K562 (cell line): Measurements from ENCODE around the gene LRRC74B. TPM values are rescaled to one million over a fixed set of nuclear protein-coding genes. Genes with fewer than 3 reads are reported as not detected.

Experiments
- ARNT ChIP-seq, 2 experiments: fragments of 450-650 bp; IDR thresholded peaks; 2 replicates each; pipeline ENCODE4 v1.6.1; 2016; ENCODE audit warnings: mild to moderate bottlenecking in 1 of 2
- BDP1 ChIP-seq: IDR thresholded peaks from 3 replicates; pipeline ENCODE4 v1.6.1; 2011; ENCODE audit not compliant: insufficient read length, insufficient read depth
- BRD4 ChIP-seq: fragments of 200-600 bp; sonication (generic); IDR thresholded peaks from 2 replicates; pipeline ENCODE4 v1.6.1; 2017; ENCODE audit warnings: inconsistent platforms
- CHD1 ChIP-seq: fragments of 200-600 bp; sonication (generic); IDR thresholded peaks from one replicate; pipeline ENCODE4 v1.6.1; 2012; ENCODE audit warnings: mild to moderate bottlenecking, moderate library complexity, low read length, inconsistent platforms
- CHD4 ChIP-seq: fragments of 200-600 bp; sonication (generic); IDR thresholded peaks from 3 replicates; pipeline ENCODE4 v1.6.1; 2012; ENCODE audit warnings: low read depth, mild to moderate bottlenecking, mixed read lengths, low read length, inconsistent platforms; ENCODE audit not compliant: insufficient read depth, insufficient replicate concordance, poor library complexity, severe bottlenecking
- EP300 ChIP-seq: IDR thresholded peaks from 2 replicates; pipeline ENCODE4 v1.6.1; 2012; ENCODE audit warnings: low read length, improper control_type of control experiment
- ESRRA ChIP-seq: fragments of 450-650 bp; IDR thresholded peaks from 2 replicates; pipeline ENCODE4 v1.6.1; 2014; ENCODE audit warnings: low read depth, mild to moderate bottlenecking, moderate library complexity, borderline replicate concordance
- FOS ChIP-seq: IDR thresholded peaks from 3 replicates; pipeline ENCODE4 v1.6.1; 2011; ENCODE audit not compliant: insufficient read length; ENCODE audit errors: extremely low read depth
- FOXM1 ChIP-seq, 2 experiments: fragments of 450-650 bp in 1 of 2; sonication (generic) in 1 of 2; formaldehyde crosslinking in 1 of 2; IDR thresholded peaks; 2 replicates each; pipeline versions ENCODE4 v1.6.1 to v1.9.0; 2017 to 2022; ENCODE audit warnings: low read depth in 2 of 2, mild to moderate bottlenecking in 2 of 2, missing genetic modification reagents in 1 of 2, moderate library complexity in 1 of 2
- GATA2 ChIP-seq: sonication (generic); formaldehyde crosslinking; IDR thresholded peaks from 2 replicates; pipeline ENCODE4 v1.4.0; 2020; ENCODE audit warnings: mild to moderate bottlenecking, missing genetic modification reagents
- GTF2A2 ChIP-seq: IDR thresholded peaks from 2 replicates; pipeline ENCODE4 v1.6.1; 2016; ENCODE audit warnings: mild to moderate bottlenecking, missing genetic modification characterization, missing compliant biosample characterization
- HDAC3 ChIP-seq: fragments of 450-650 bp; IDR thresholded peaks from 2 replicates; pipeline ENCODE4 v1.6.1; 2018; ENCODE audit warnings: borderline replicate concordance, mild to moderate bottlenecking, moderate library complexity; ENCODE audit not compliant: partially characterized antibody
- ID3 ChIP-seq, 2 experiments: fragments of 250-450 bp in 1 of 2; fragments of 450-650 bp in 1 of 2; sonication (Bioruptor Pico) in 1 of 2; IDR thresholded peaks; 2 replicates each; pipeline versions ENCODE4 v1.6.1 to v1.8.0; 2016 to 2021; ENCODE audit warnings: mild to moderate bottlenecking in 2 of 2, moderate library complexity in 2 of 2, missing compliant biosample characterization in 1 of 2, missing genetic modification characterization in 1 of 2
- IFI16 ChIP-seq: fragments of 250-450 bp; sonication (Bioruptor Pico); IDR thresholded peaks from 2 replicates; pipeline ENCODE4 v2.1.2; 2022; ENCODE audit warnings: mild to moderate bottlenecking, inconsistent platforms
- KDM2B ChIP-seq: fragments of 250-450 bp; sonication (Bioruptor Pico); IDR thresholded peaks from 2 replicates; pipeline ENCODE4 v1.8.0; 2021; ENCODE audit warnings: mild to moderate bottlenecking, moderate library complexity
- MCM5 ChIP-seq: fragments of 450-650 bp; IDR thresholded peaks from 2 replicates; pipeline ENCODE4 v1.6.1; 2016; ENCODE audit warnings: low read depth
- NCOA4 ChIP-seq: fragments of 450-650 bp; IDR thresholded peaks from 2 replicates; pipeline ENCODE4 v1.6.1; 2018; ENCODE audit warnings: mild to moderate bottlenecking; ENCODE audit not compliant: partially characterized antibody
- PCBP1 ChIP-seq: fragments of 200-400 bp; formaldehyde crosslinking; IDR thresholded peaks from 2 replicates; pipeline ENCODE4 v1.6.1; 2018; ENCODE audit warnings: mild to moderate bottlenecking, low read depth, low read length; ENCODE audit not compliant: poor library complexity, severe bottlenecking
- PTTG1 ChIP-seq: fragments of 450-650 bp; IDR thresholded peaks from 2 replicates; pipeline ENCODE4 v1.6.1; 2016; ENCODE audit warnings: low read depth, mild to moderate bottlenecking, missing genetic modification characterization, missing compliant biosample characterization
- RBM14 ChIP-seq: fragments of 200-400 bp; formaldehyde crosslinking; IDR thresholded peaks from 2 replicates; pipeline ENCODE4 v1.6.1; 2018; ENCODE audit warnings: low read depth, mild to moderate bottlenecking, low read length, moderate library complexity, borderline replicate concordance; ENCODE audit not compliant: insufficient read depth
- SAFB ChIP-seq: fragments of 200-400 bp; formaldehyde crosslinking; IDR thresholded peaks from 2 replicates; pipeline ENCODE4 v1.6.1; 2017; ENCODE audit warnings: low read depth, low read length, borderline replicate concordance
- U2AF2 ChIP-seq: fragments of 200-400 bp; formaldehyde crosslinking; optimal IDR thresholded peaks from 2 replicates; pipeline ENCODE3; 2017; ENCODE audit warnings: low read depth, mild to moderate bottlenecking, low read length
- YY1 ChIP-seq, 3 experiments: IDR thresholded peaks; 2 replicates each; pipeline ENCODE4 v1.6.1; 2011; ENCODE audit warnings: low read length in 2 of 3, mild to moderate bottlenecking in 2 of 3, moderate library complexity in 2 of 3, borderline replicate concordance in 1 of 3, control low read depth in 1 of 3, low read depth in 1 of 3; ENCODE audit not compliant: insufficient read depth in 3 of 3, insufficient replicate concordance in 2 of 3, control insufficient read depth in 1 of 3, insufficient read length in 1 of 3; ENCODE audit errors: extremely low read depth in 1 of 3
- ZBTB43 ChIP-seq: sonication (generic); formaldehyde crosslinking; IDR thresholded peaks from 2 replicates; pipeline ENCODE4 v1.8.0; 2023; ENCODE audit warnings: mild to moderate bottlenecking, missing genetic modification reagents
- ZNF175 ChIP-seq: fragments of 200-800 bp; sonication (Bioruptor generic); IDR thresholded peaks from 2 replicates; pipeline ENCODE4 v1.6.1; 2016; ENCODE audit warnings: low read depth, mild to moderate bottlenecking, missing genetic modification characterization, missing compliant biosample characterization
- ZNF23 ChIP-seq: fragments of 250-450 bp; sonication (Bioruptor Pico); IDR thresholded peaks from 2 replicates; pipeline ENCODE4 v1.4.0; 2020; ENCODE audit warnings: mild to moderate bottlenecking
- polyA plus RNA-seq, 8 experiments: library from polyadenylated mRNA; depleted of rRNA in 4 of 8; stranded (reverse) in 5 of 8; unstranded in 3 of 8; fragments of >200 nt; fragmentation: Nextera tagmentation in 2 of 8; fragmentation: Illumina TruSeq in 1 of 8; extraction: Ambion mirVana in 2 of 8; extraction: Trizol in 1 of 8; gene quantifications; 2 replicates each; pipeline versions ENCODE4 v1.2.1 to v1.2.3, GENCODE V29; 2011 to 2014; ENCODE audit warnings: inconsistent platforms in 1 of 8, missing spikeins in 1 of 8
- total RNA-seq, 7 experiments: library from RNA; depleted of rRNA in 6 of 7; stranded (reverse); fragments of >200 nt in 6 of 7; fragmentation: Illumina TruSeq in 2 of 7; extraction: Trizol in 2 of 7; gene quantifications; 2 replicates each; pipeline versions ENCODE4 v1.2.1 to v1.2.3, GENCODE V29; 2011 to 2021; ENCODE audit warnings: low replicate concordance in 1 of 7

LRRC74B gene
- total and polyA plus RNA-seq, 9 of the 15 experiments (the other 6 are each of a cell fraction or from before 2014, with no cell fraction given): not detected

- no peak for TF ChIP-seq BRD4
- no peak for TF ChIP-seq PTTG1 (tag)
- no peak for TF ChIP-seq ZNF23
- TF ChIP-seq U2AF2: no peak
- no peak for TF ChIP-seq EP300
- peak; percentile 7 for TF ChIP-seq CHD1
- TF ChIP-seq YY1 (IDR thresholded peaks at IDR 0.05; ENCODE audit: borderline replicate concordance in 1 of 3, control insufficient read depth in 1 of 3, extremely low read depth in 1 of 3, insufficient read depth in 3 of 3, insufficient read length in 1 of 3, insufficient replicate concordance in 2 of 3, low read depth in 1 of 3, low read length in 2 of 3): no peak
- TF ChIP-seq CHD4: no peak
- TF ChIP-seq HDAC3: no peak
- no peak for TF ChIP-seq IFI16 (CRISPR knock-in tag)
- no peak for TF ChIP-seq FOS
- TF ChIP-seq ZNF175 (CRISPR knock-in tag): no peak
- no peak for TF ChIP-seq ID3 (CRISPR knock-in tag; IDR thresholded peaks at IDR 0.05)
- TF ChIP-seq ID3 (tag; IDR thresholded peaks at IDR 0.05): no peak
- TF ChIP-seq FOXM1 (IDR thresholded peaks at IDR 0.05; ENCODE audit: low read depth): no peak
- TF ChIP-seq FOXM1 (CRISPR knock-in tag; IDR thresholded peaks at IDR 0.05; ENCODE audit: low read depth): no peak
- TF ChIP-seq RBM14: no peak
- TF ChIP-seq GTF2A2 (tag): no peak
- TF ChIP-seq KDM2B (CRISPR knock-in tag): no peak
- TF ChIP-seq ESRRA: peak; percentile 62; the same call in 1 of the 2 replicates
- TF ChIP-seq PCBP1: no peak
- TF ChIP-seq NCOA4: no peak
- TF ChIP-seq ZBTB43 (CRISPR knock-in tag): no peak
- no peak for TF ChIP-seq GATA2 (CRISPR knock-in tag)
- no peak for TF ChIP-seq MCM5
- no peak for TF ChIP-seq BDP1
- TF ChIP-seq ARNT (IDR thresholded peaks at IDR 0.05): no peak
- TF ChIP-seq SAFB: no peak
Observed at GRCh38 chr22:21055880-21056319, 10.2 kb downstream of the LRRC74B start (continued).
